Transverse colon (tissue), 3 donors: ENCODE data around the gene SPACA4.
A peak's percentile ranks its signal among the peaks of the same experiment; 100 is the strongest.

Source experiments
- EP300 ChIP-seq: sonication (generic); formaldehyde crosslinking; IDR thresholded peaks from one replicate; pipeline ENCODE4 v1.6.1; 2017; ENCODE audit warnings: antibody characterized with exemption, low read depth
- POLR2AphosphoS5 ChIP-seq, 3 donors: sonication (generic); formaldehyde crosslinking; IDR thresholded peaks; one replicate each; pipeline ENCODE4 v1.6.1; 2016; ENCODE audit warnings: antibody characterized with exemption in 3 of 3

DNA sequence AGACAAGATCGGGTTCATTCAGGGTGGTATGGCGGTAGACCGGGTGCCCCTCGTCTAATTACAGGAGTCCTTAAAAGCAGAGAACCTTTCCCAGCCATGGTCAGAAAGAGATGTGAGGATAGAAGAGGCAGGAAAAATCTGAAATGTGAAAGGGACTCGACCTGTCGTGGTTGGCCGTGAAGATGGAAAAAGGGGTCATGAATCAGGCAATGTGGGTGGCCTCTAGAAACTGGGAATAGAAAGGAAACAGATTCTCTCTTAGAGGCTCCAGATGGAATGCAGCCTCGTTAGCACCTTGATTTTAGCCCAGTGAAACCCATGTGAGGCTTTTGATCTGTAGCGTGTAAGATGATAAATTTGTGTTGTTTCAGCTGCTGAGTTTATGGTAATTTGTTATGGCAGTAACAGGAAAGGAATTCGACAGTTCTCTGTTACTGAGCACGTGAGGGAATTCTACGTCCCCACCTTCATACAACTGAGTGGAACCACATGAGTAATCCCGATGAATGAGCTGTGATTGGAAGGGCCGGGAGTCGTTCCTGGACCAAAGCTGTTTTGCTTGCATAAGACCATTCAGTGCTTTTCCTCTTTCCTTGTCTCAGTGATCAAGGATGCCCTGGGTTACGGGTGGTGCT is 50.4 kb downstream of the SPACA4 start:
- peak in 1 of 3 donors; percentile 22 for TF ChIP-seq POLR2AphosphoS5 (IDR thresholded peaks at IDR 0.05)
- no peak for TF ChIP-seq EP300
